Epithelial cell of proximal tubule (primary cell): ENCODE data around the gene DTNA. TPM values are rescaled to one million over a fixed set of nuclear protein-coding genes. Genes with fewer than 3 reads are reported as not detected.

Experiments used
- DNase-seq: peaks from one replicate; pipeline ENCODE4 v3.0.0-alpha.2; 2011; ENCODE audit warnings: low read depth
- H3K4me3 ChIP-seq: 2 replicates; pipeline ENCODE4 v1.5.1; 2011; ENCODE audit warnings: low read depth, mild to moderate bottlenecking, low read length
- CTCF ChIP-seq: conservative IDR thresholded peaks from 2 replicates; pipeline ENCODE4 v1.5.1; 2012; ENCODE audit warnings: low read depth, mild to moderate bottlenecking, low read length
- total RNA-seq: library from RNA; depleted of rRNA; stranded (reverse); fragments of >200 nt; gene quantifications from 2 replicates; pipeline ENCODE4 v1.2.3, GENCODE V29; 2015

DTNA gene
- total RNA-seq, 1 donor from 2014 or later: 15.2 TPM

GRCh38 chr18:34795070-34795732 lies 85.1 kb downstream of the DTNA start:
- H3K4me3 ChIP-seq: no peak overlapping the region
- no peak for TF ChIP-seq CTCF
- no peak for DNase-seq

GRCh38 chr18:34796035-34796657 lies 86.0 kb downstream of the DTNA start:
- DNase-seq: no peak
- no peak for TF ChIP-seq CTCF
- no peak overlapping the region for H3K4me3 ChIP-seq

- H3K4me3 ChIP-seq: no peak overlapping the region
- TF ChIP-seq CTCF: no peak
- no peak for DNase-seq
Observed at GRCh38 chr18:34799291-34799690, 89.2 kb downstream of the DTNA start.

- no peak for DNase-seq
- H3K4me3 ChIP-seq: no peak overlapping the region
- no peak for TF ChIP-seq CTCF
Observed at GRCh38 chr18:34800381-34800780, 90.3 kb downstream of the DTNA start.

GRCh38 chr18:34801774-34802173 lies 91.7 kb downstream of the DTNA start:
- no peak for DNase-seq
- TF ChIP-seq CTCF: no peak
- H3K4me3 ChIP-seq: no peak overlapping the region

- no peak for TF ChIP-seq CTCF
- H3K4me3 ChIP-seq: no peak overlapping the region
- DNase-seq: no peak
Observed at GRCh38 chr18:34802959-34803358, 92.9 kb downstream of the DTNA start.
